Stimulated activated effector memory CD8-positive, alpha-beta T cell treated with anti-CD3 and anti-CD28 coated beads, Interleukin-12 subunit alpha, Interleukin-12 subunit beta, amount 100 ng/mL, for 72 hours (primary cell): ENCODE data around the gene LMO1.

ENCODE experiments used
- ATAC-seq: fragments of 150-1000 bp; cut with Tn5 transposase; 2 replicates; pipeline ENCODE4 v1.10.0; 2021
- DNase-seq, 2 donors: peaks; one replicate each; pipeline ENCODE4 v3.0.0; 2021 to 2022; ENCODE audit warnings: low spot score in 2 of 2
- H3K27ac Mint-ChIP-seq: one replicate; pipeline ENCODE4 v1.8.0; 2022; ENCODE audit warnings: mild to moderate bottlenecking, mixed read lengths
- H3K36me3 Mint-ChIP-seq: one replicate; pipeline ENCODE4 v1.8.0; 2022; ENCODE audit warnings: mild to moderate bottlenecking, mixed read lengths
- H3K4me1 Mint-ChIP-seq: one replicate; pipeline ENCODE4 v1.8.0; 2022; ENCODE audit warnings: mixed read lengths
- H3K4me3 Mint-ChIP-seq: one replicate; pipeline ENCODE4 v1.8.0; 2022; ENCODE audit warnings: mild to moderate bottlenecking, mixed read lengths
- H3K9me3 Mint-ChIP-seq: one replicate; pipeline ENCODE4 v1.8.0; 2022; ENCODE audit warnings: mixed read lengths

LMO1 gene

GRCh38 chr11:8263769-8264410, at the start of gene LMO1:
LMO1 (minus strand) TSS chr11:8263878; CDS start chr11:8263362, 516 bp downstream.
- H3K27ac Mint-ChIP-seq, result no peak within 1 kb of the TSS
- peak; percentile 70 for ATAC-seq
- peak within 1 kb of the TSS; percentile 45 for H3K4me3 Mint-ChIP-seq

GRCh38 chr11:8312986-8313385, 49.3 kb upstream of the LMO1 start:
- no peaks in the 10 kb centered on the region for H3K4me1 Mint-ChIP-seq
- H3K27ac Mint-ChIP-seq, result no peak overlapping the region
- H3K9me3 Mint-ChIP-seq, result no peaks in the 10 kb centered on the region
- DNase-seq (no peak), ATAC-seq (no peak)
- no peaks in the 10 kb centered on the region for H3K36me3 Mint-ChIP-seq
- H3K4me3 Mint-ChIP-seq, result no peak overlapping the region

More at GRCh38 chr11:8263769-8264410, at the start of gene LMO1:
- DNase-seq, result peak; percentile 51 to 83
- Mint-ChIP-seq H3K4me1 (peaks cover 10% of the 10 kb centered on the region), H3K9me3 (no peaks in the 10 kb centered on the region), H3K36me3 (no peaks in the 10 kb centered on the region)

DNA sequence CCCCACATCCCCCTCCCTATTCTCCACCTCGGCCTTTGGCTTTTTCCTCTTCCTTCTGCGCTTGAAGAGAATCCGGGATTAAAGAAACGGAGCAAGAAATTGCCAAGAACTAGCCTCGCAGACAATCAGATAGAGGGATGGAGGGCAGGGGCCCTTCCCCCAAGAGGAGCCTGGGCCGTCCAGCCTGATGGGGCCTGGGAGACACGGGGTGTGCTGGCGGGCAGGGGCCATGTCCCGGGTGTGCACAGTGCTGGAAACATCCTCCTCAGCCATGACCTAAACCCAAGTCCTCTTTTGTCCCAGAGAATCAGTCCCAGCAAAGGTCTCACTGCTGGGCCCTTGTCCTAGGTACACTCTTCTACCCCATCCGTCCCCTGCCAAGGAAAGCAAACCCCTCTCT, 47.7 kb upstream of the LMO1 start:
- H3K27ac Mint-ChIP-seq, result no peak overlapping the region
- ATAC-seq (no peak), DNase-seq (no peak)
- H3K9me3 Mint-ChIP-seq, result no peaks in the 10 kb centered on the region
- no peaks in the 10 kb centered on the region for H3K36me3 Mint-ChIP-seq
- no peaks in the 10 kb centered on the region for H3K4me1 Mint-ChIP-seq
- H3K4me3 Mint-ChIP-seq, result no peak overlapping the region

DNA sequence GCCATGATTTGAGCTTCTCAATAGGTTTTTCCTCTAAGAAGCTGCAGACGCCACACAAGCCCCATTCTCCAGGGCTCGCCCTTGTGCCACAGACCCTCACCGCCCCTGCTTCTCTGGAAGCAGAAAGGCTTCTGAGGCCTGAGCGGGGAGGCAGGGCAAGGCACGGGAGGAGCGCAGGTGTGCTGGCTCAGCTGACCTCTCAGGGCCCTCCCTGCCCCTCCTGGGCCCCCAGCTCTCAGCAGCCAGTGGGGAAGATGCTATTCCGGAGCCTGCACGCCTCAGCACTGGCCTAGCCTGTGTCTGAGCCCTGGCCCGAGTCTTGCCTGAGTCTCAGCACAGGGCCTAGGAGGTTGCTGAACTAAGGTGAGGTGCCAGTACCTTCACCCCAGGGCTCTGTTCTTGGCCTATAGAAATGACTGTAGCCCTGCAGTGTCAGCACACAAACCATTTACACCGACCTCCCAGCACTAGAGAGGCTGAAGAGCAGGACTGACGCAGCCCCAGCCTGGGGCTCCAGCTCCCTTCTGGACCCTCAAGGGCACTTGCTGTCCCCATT, 47.1 kb upstream of the LMO1 start:
- no peak overlapping the region for H3K27ac Mint-ChIP-seq
- ATAC-seq, result peak; percentile 6
- H3K4me1 Mint-ChIP-seq, result no peaks in the 10 kb centered on the region
- H3K9me3 Mint-ChIP-seq, result no peaks in the 10 kb centered on the region
- no peak for DNase-seq
- no peak overlapping the region for H3K4me3 Mint-ChIP-seq
- no peaks in the 10 kb centered on the region for H3K36me3 Mint-ChIP-seq

- no peak for ATAC-seq
- Mint-ChIP-seq H3K4me3 (no peak overlapping the region), H3K9me3 (peaks cover 1% of the 10 kb centered on the region), H3K4me1 (no peaks in the 10 kb centered on the region), H3K27ac (no peak overlapping the region), H3K36me3 (no peaks in the 10 kb centered on the region)
- DNase-seq, result no peak
Measured at GRCh38 chr11:8309862-8310261, 46.2 kb upstream of the LMO1 start.

- no peak for ATAC-seq
- Mint-ChIP-seq H3K27ac (no peak overlapping the region), H3K4me1 (no peaks in the 10 kb centered on the region), H3K9me3 (peaks cover 7% of the 10 kb centered on the region), H3K36me3 (no peaks in the 10 kb centered on the region), H3K4me3 (no peak overlapping the region)
- DNase-seq, result no peak
Measured at GRCh38 chr11:8309311-8309710, 45.6 kb upstream of the LMO1 start.

DNA sequence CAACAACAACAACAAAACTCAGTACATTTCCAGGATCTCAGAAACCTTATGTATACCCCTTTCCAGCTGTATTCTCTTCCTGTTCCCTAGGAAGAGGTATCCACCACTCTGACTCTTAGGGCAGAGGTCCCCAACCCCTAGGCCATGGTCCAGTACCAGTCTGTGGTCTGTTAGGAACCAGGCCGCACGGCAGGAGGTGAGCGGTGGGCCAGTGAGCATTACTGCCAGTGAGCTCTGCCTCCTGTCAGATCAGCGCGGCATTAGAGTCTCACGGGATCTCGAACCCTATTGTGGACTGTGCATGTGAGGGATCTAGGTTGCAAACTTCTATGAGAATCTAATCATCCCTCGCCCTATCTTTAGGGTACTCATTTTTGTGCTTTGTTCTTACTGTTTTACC, 43.9 kb upstream of the LMO1 start:
- peaks cover 16% of the 10 kb centered on the region for H3K9me3 Mint-ChIP-seq
- no peaks in the 10 kb centered on the region for H3K36me3 Mint-ChIP-seq

DNA sequence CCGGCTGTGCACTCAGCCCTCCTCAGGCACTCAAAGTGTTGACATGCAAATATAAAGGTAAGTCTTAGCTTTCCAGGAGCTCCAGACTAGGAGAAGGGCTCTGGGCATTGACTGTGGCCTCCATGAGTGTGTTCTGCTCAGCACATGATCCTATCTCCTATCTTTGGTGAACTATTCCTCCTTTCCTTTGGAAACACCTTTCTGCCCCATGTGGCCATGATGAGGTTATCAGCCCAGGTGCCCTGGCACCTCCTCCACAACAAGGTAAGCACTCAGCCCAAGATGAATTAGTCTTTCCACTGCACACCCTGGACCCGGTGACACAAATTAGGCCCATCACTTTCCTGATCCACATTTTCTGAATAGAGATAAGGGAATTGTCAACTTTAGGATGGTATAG, 37.9 kb upstream of the LMO1 start:
- no peaks in the 10 kb centered on the region for H3K36me3 Mint-ChIP-seq
- H3K27ac Mint-ChIP-seq, result no peak overlapping the region
- DNase-seq (no peak), ATAC-seq (no peak)
- H3K9me3 Mint-ChIP-seq, result peaks cover 19% of the 10 kb centered on the region
- no peak overlapping the region for H3K4me3 Mint-ChIP-seq
- H3K4me1 Mint-ChIP-seq, result no peaks in the 10 kb centered on the region

More for the DNA sequence above, 43.9 kb upstream of the LMO1 start:
- H3K4me3 Mint-ChIP-seq, result no peak overlapping the region
- no peak overlapping the region for H3K27ac Mint-ChIP-seq
- H3K4me1 Mint-ChIP-seq, result no peaks in the 10 kb centered on the region
- DNase-seq (no peak), ATAC-seq (no peak)

DNA sequence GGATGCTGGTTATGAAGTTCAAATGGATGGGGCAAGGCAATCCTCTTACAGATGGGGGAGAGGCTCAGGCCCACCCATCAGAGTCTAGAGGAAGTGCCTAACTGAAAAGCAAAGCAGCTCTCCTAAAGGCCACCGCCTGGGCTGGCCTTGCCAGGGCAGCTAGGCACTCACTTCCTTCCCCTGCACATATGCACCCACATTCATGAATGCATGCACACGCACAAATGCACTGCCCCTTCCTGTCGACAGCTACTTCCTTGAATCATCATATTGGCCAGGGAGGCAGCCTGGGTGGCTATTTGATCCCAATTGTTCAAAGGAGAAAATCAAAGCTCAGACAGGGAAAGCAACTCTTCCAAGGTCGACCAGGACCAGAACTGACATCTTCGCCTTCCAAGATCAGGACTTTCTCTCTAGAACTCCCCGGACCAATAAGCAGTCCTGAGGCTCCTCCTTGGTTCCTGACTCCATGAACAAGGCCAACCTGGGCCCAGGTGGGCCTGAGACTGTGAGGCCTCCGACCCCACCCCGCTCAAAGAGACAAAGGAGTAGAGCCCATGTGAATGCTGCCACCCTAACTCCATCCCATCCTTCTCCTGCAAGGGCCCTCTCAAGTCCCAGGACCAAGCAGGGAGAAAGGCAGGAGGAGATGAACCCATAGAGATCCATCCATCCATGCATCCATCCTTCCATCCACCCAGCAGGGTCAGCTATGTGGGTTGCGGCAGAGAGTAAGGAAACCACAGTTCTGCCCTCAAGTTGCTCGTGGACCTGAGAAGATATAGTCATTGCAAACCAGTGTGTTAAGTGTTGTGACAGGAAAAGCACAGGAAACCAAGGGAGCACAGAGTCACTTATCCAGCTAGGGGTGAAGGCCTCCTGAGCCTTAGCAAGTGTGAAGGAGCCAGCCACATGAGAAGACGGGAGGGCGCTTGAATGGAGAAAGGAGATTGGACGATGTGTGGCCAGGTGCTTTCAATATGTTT, 35.4 kb upstream of the LMO1 start:
- Mint-ChIP-seq H3K4me1 (no peaks in the 10 kb centered on the region), H3K9me3 (peaks cover 10% of the 10 kb centered on the region), H3K4me3 (no peak overlapping the region), H3K27ac (no peak overlapping the region), H3K36me3 (no peaks in the 10 kb centered on the region)
- ATAC-seq, result no peak
- DNase-seq, result no peak

DNA sequence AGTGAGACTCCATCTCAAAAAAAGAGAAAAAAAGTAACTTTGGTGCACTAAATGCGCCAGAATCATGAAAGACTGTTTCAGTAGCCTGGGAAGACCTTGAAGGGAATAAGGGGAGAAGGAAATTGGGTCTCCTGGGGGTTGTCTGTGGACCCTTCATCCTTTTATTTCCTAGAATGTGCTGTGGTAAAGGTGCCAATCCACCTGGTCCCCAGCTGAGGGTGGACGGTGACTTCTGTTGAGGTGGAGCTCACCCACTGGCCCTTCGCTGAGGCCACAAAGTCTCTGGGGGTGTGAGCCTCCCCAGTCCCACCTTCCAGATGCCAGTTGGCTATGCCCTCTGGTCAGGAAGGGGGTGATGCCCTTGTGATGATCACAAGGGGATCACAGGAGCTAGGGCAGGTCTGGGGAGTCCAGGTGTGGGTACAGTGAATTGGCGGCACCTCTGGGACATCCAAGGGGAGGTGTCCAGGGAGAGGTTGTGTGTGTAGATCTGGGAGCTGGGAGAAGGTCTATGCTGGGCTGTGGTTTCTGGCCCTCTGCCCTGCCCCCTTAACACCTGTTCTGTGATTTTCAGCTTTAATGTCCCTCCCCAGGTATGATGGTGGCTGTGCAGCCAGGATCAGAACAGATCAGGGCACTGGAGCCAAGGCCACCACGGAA, 34.2 kb upstream of the LMO1 start:
- no peak for ATAC-seq
- no peak overlapping the region for H3K27ac Mint-ChIP-seq

GRCh38 chr11:8296872-8297271, 33.2 kb upstream of the LMO1 start:
- no peaks in the 10 kb centered on the region for H3K4me1 Mint-ChIP-seq
- no peak overlapping the region for H3K4me3 Mint-ChIP-seq
- H3K9me3 Mint-ChIP-seq, result no peaks in the 10 kb centered on the region
- DNase-seq (no peak), ATAC-seq (no peak)
- H3K36me3 Mint-ChIP-seq, result no peaks in the 10 kb centered on the region
- H3K27ac Mint-ChIP-seq, result no peak overlapping the region

More for the DNA sequence above, 34.2 kb upstream of the LMO1 start:
- Mint-ChIP-seq H3K4me3 (no peak overlapping the region), H3K9me3 (peaks cover 6% of the 10 kb centered on the region), H3K4me1 (no peaks in the 10 kb centered on the region), H3K36me3 (no peaks in the 10 kb centered on the region)
- DNase-seq, result no peak

GRCh38 chr11:8296038-8296649, 32.5 kb upstream of the LMO1 start:
- Mint-ChIP-seq H3K9me3 (no peaks in the 10 kb centered on the region), H3K4me3 (no peak overlapping the region), H3K36me3 (no peaks in the 10 kb centered on the region), H3K4me1 (no peaks in the 10 kb centered on the region), H3K27ac (no peak overlapping the region)
- ATAC-seq, result no peak
- DNase-seq, result no peak

- DNase-seq, result no peak
- no peaks in the 10 kb centered on the region for H3K36me3 Mint-ChIP-seq
- no peak overlapping the region for H3K4me3 Mint-ChIP-seq
- H3K4me1 Mint-ChIP-seq, result no peaks in the 10 kb centered on the region
- H3K9me3 Mint-ChIP-seq, result no peaks in the 10 kb centered on the region
- no peak overlapping the region for H3K27ac Mint-ChIP-seq
- ATAC-seq, result no peak
Measured at GRCh38 chr11:8294251-8294935, 30.7 kb upstream of the LMO1 start.

- DNase-seq (no peak), ATAC-seq (no peak)
- Mint-ChIP-seq H3K27ac (no peak overlapping the region), H3K4me1 (no peaks in the 10 kb centered on the region), H3K4me3 (no peak overlapping the region), H3K9me3 (no peaks in the 10 kb centered on the region), H3K36me3 (no peaks in the 10 kb centered on the region)
Measured at GRCh38 chr11:8293171-8293570, 29.5 kb upstream of the LMO1 start.
